ENCODE measurements around the gene C2orf15. TPM values are rescaled to one million over a fixed set of nuclear protein-coding genes. Genes with fewer than 3 reads are reported as not detected.

Gene C2orf15
- total and polyA plus RNA-seq, 9 of the 15 experiments (the other 6 are each of a cell fraction or from before 2014, with no cell fraction given) = 0.04 to 0.27 (median 0.15) TPM; not detected in 1

DNA sequence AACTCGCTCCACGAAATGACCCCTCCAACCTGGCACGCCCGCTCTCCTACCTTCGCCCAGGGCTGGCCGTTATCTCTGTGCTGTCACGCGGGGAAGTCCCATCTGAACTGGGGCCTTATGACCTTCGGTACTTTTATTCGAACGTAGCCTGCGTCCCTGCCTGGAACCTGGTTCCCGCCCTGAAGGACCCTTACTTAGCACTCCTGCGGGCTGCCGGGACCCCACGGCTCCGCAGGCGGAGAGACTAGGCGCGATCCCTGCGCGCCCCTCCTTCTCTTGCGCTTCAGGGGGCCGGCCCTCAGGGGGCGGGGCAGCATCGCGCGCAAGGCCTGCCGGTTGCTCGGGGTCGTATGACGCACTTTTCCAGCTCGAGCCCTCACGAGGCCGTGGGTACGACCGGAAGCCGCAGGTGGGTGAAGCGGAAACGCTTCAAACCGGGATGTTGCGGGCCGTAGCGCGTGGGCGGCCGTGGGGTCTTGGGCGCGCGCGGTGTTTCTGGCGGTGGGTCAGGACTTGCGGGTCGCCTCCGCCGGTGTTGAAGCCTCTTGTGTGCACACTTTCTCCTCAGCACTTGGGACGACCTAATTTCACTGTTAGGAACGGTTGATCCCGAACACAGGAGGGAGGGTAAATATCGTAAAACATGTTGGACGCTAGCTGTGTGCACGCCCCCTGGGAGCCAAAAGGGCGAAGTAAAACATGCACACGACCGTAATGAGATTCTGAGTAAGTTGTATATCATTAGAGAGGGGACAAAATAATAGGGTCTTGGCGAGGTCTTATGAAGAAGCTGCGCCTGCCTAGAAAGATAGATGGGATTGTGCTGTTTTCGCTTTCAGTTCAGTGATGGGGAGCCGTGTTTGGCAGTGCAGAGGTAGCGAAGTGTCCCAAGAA lies 13.4 kb downstream of the C2orf15 start, which contains the start of the genes LIPT1 and TSGA10 (continued):
- TF ChIP-seq DNMT1 (IDR thresholded peaks at IDR 0.05) (no peak), ID3 (CRISPR knock-in tag; IDR thresholded peaks at IDR 0.05) (no peak), ID3 (tag; IDR thresholded peaks at IDR 0.05) (0 out of 2 replicates have a peak, but pooled peaks have one; percentile 48), SUPT5H (IDR thresholded peaks at IDR 0.05) (peak; percentile 94), RNF2 (IDR thresholded peaks at IDR 0.05) (peak; percentile 70), ELF1 (tag; IDR thresholded peaks at IDR 0.05) (peak; percentile 67), CCNT2 (IDR thresholded peaks at IDR 0.05; ENCODE audit: borderline replicate concordance, extremely low read depth, insufficient read length, low read depth, low read length) (peak; percentile 71), RBM22 (IDR thresholded peaks at IDR 0.05; ENCODE audit: low read depth, low read length, poor library complexity, severe bottlenecking) (peak; percentile 74), AFF4 (CRISPR knock-in tag; IDR thresholded peaks at IDR 0.05) (peak; percentile 19; the same call in 1 of the 2 replicates), TBP (optimal IDR thresholded peaks at IDR 0.05; ENCODE audit: low read depth, low read length) (peak; percentile 49), TAF9B (IDR thresholded peaks at IDR 0.05; ENCODE audit: partially characterized antibody) (peak; percentile 66), POLR3A (IDR thresholded peaks at IDR 0.05; ENCODE audit: borderline replicate concordance, extremely low read depth, insufficient read depth, insufficient read length) (no peak), POLR2A (conservative IDR thresholded peaks at IDR 0.05) (peak; percentile 96), SAFB (IDR thresholded peaks at IDR 0.05; ENCODE audit: borderline replicate concordance, low read depth, low read length) (peak; percentile 96), GABPA (tag; conservative IDR thresholded peaks at IDR 0.05; ENCODE audit: low read depth) (peak; percentile 95), CREBBP (IDR thresholded peaks at IDR 0.05; ENCODE audit: low read depth, low read length) (no peak), ZNF384 (IDR thresholded peaks at IDR 0.05; ENCODE audit: low read depth, low read length) (no peak)
